DND-41 (cell line): Measurements from ENCODE around the gene RAD9A.

Experiments used
- ATAC-seq: fragments of 200-7000 bp; cut with Tn5 transposase; 3 replicates; pipeline ENCODE4 v1.9.1; 2021; ENCODE audit warnings: low read depth; ENCODE audit not compliant: insufficient read depth
- DNase-seq: peaks from one replicate; pipeline ENCODE4 v3.0.0-alpha.2; 2020
- H2AFZ ChIP-seq: 2 replicates; pipeline ENCODE4 v1.6.0; 2012; ENCODE audit warnings: low read depth, low read length
- H3K27ac ChIP-seq: 2 replicates; pipeline ENCODE4 v1.5.1; 2012; ENCODE audit warnings: low read length, inconsistent platforms
- H3K27me3 ChIP-seq: fragments of 200-600 bp; sonication (generic); 2 replicates; pipeline ENCODE4 v1.6.0; 2012; ENCODE audit warnings: low read length, mild to moderate bottlenecking, inconsistent platforms; ENCODE audit not compliant: insufficient read depth, poor library complexity
- H3K36me3 ChIP-seq: 2 replicates; pipeline ENCODE4 v1.5.1; 2012; ENCODE audit warnings: low read length, inconsistent platforms; ENCODE audit not compliant: insufficient read depth
- H3K4me1 ChIP-seq: 2 replicates; pipeline ENCODE4 v1.5.1; 2012; ENCODE audit warnings: mild to moderate bottlenecking, low read length; ENCODE audit not compliant: insufficient read depth
- H3K4me2 ChIP-seq: 2 replicates; pipeline ENCODE4 v1.6.0; 2012; ENCODE audit warnings: mild to moderate bottlenecking, moderate library complexity, low read length, inconsistent platforms; ENCODE audit not compliant: insufficient read depth
- H3K4me3 ChIP-seq, 2 experiments: fragments of 200-600 bp in 1 of 2; shearing (Covaris generic) in 1 of 2; 2 replicates each; pipeline ENCODE4 v1.5.1; 2012 to 2016; ENCODE audit warnings: inconsistent platforms in 2 of 2, low read length in 2 of 2, mild to moderate bottlenecking in 2 of 2, low read depth in 1 of 2, moderate library complexity in 1 of 2
- H3K79me2 ChIP-seq: 2 replicates; pipeline ENCODE4 v1.6.0; 2012; ENCODE audit warnings: low read length, inconsistent platforms; ENCODE audit not compliant: insufficient read depth
- H3K9ac ChIP-seq: 2 replicates; pipeline ENCODE4 v1.6.0; 2012; ENCODE audit warnings: low read depth, mild to moderate bottlenecking, inconsistent platforms, low read length, moderate library complexity
- H3K9me3 ChIP-seq: 2 replicates; pipeline ENCODE4 v1.5.1; 2012; ENCODE audit warnings: low read length, moderate library complexity, mild to moderate bottlenecking, inconsistent platforms; ENCODE audit not compliant: insufficient read depth, severe bottlenecking
- H4K20me1 ChIP-seq: 2 replicates; pipeline ENCODE4 v1.6.0; 2012; ENCODE audit warnings: low read length; ENCODE audit not compliant: insufficient read depth
- CTCF ChIP-seq: IDR thresholded peaks from 2 replicates; pipeline ENCODE4 v1.5.1; 2012; ENCODE audit warnings: borderline replicate concordance, low read length, moderate library complexity, mild to moderate bottlenecking; ENCODE audit not compliant: poor library complexity, severe bottlenecking; ENCODE audit errors: extremely low read depth
- EZH2 ChIP-seq: IDR thresholded peaks from 3 replicates; pipeline ENCODE4 v1.6.1; 2012; ENCODE audit warnings: borderline replicate concordance, low read depth, mild to moderate bottlenecking, moderate library complexity, low read length, inconsistent platforms; ENCODE audit not compliant: severe bottlenecking

Gene RAD9A

GRCh38 chr11:67387518-67387917, 4.3 kb upstream of the RAD9A start:
- no peak overlapping the region for H3K27ac ChIP-seq
- H3K4me2 ChIP-seq = no peak overlapping the region
- H3K4me3 ChIP-seq = no peak overlapping the region
- H3K9ac ChIP-seq = no peak overlapping the region
- H3K79me2 ChIP-seq = peaks cover 23% of the 10 kb centered on the region
- H3K36me3 ChIP-seq = no peaks in the 10 kb centered on the region
- H4K20me1 ChIP-seq = peaks cover 4% of the 10 kb centered on the region
- DNase-seq (no peak), ATAC-seq (no peak)
- H3K27me3 ChIP-seq = no peaks in the 10 kb centered on the region
- no peak overlapping the region for H2AFZ ChIP-seq
- TF ChIP-seq EZH2 (no peak), CTCF (no peak)
- H3K9me3 ChIP-seq = no peaks in the 10 kb centered on the region
- H3K4me1 ChIP-seq = peaks cover 20% of the 10 kb centered on the region

- peaks cover 40% of the 10 kb centered on the region for H3K79me2 ChIP-seq
- H4K20me1 ChIP-seq = peaks cover 18% of the 10 kb centered on the region
- H3K4me1 ChIP-seq = peaks cover 38% of the 10 kb centered on the region
- peak; percentile 32; the same call in 1 of the 3 replicates for ATAC-seq
- peak; percentile 49 for DNase-seq
- H3K36me3 ChIP-seq = peaks cover 14% of the 10 kb centered on the region
- no peak overlapping the region for H3K4me3 ChIP-seq
- no peak overlapping the region for H3K27ac ChIP-seq
- H3K27me3 ChIP-seq = no peaks in the 10 kb centered on the region
- no peak overlapping the region for H3K4me2 ChIP-seq
- H3K9me3 ChIP-seq = no peaks in the 10 kb centered on the region
- no peak overlapping the region for H3K9ac ChIP-seq
- no peak for TF ChIP-seq EZH2
- peak; percentile 70 for TF ChIP-seq CTCF
- no peak overlapping the region for H2AFZ ChIP-seq
These were observed 2.3 kb upstream of the RAD9A start for GRCh38 chr11:67389477-67389876.

- H3K27me3 ChIP-seq = no peaks in the 10 kb centered on the region
- DNase-seq = no peak
- ATAC-seq = no peak
- no peaks in the 10 kb centered on the region for H3K9me3 ChIP-seq
- peak overlapping the region; percentile 96 for H3K4me3 ChIP-seq
- peaks cover 25% of the 10 kb centered on the region for H4K20me1 ChIP-seq
- H2AFZ ChIP-seq = peak overlapping the region; percentile 90; the same call in 1 of the 2 replicates
- H3K27ac ChIP-seq = peak overlapping the region; percentile 89
- H3K4me1 ChIP-seq = peaks cover 44% of the 10 kb centered on the region
- H3K79me2 ChIP-seq = peaks cover 45% of the 10 kb centered on the region
- peak overlapping the region; percentile 97 for H3K9ac ChIP-seq
- peak overlapping the region; percentile 90 for H3K4me2 ChIP-seq
- H3K36me3 ChIP-seq = peaks cover 26% of the 10 kb centered on the region
- TF ChIP-seq EZH2 = no peak
- TF ChIP-seq CTCF = no peak
These were observed 861 bp upstream of the RAD9A start for GRCh38 chr11:67390947-67391303.

- no peak for TF ChIP-seq CTCF
- TF ChIP-seq EZH2 = no peak
- H3K79me2 ChIP-seq = peaks cover 58% of the 10 kb centered on the region
- DNase-seq (no peak), ATAC-seq (peak; percentile 6; the same call in 1 of the 3 replicates)
- H3K4me2 ChIP-seq = peak overlapping the region; percentile 90
- no peaks in the 10 kb centered on the region for H3K27me3 ChIP-seq
- peaks cover 40% of the 10 kb centered on the region for H3K36me3 ChIP-seq
- no peaks in the 10 kb centered on the region for H3K9me3 ChIP-seq
- H3K9ac ChIP-seq = peak overlapping the region; percentile 97
- peak overlapping the region; percentile 89 for H3K27ac ChIP-seq
- peak overlapping the region; percentile 96 for H3K4me3 ChIP-seq
- peaks cover 57% of the 10 kb centered on the region for H3K4me1 ChIP-seq
- peak overlapping the region; percentile 80 for H2AFZ ChIP-seq
- peaks cover 37% of the 10 kb centered on the region for H4K20me1 ChIP-seq
These were observed 463 bp downstream of the RAD9A start for GRCh38 chr11:67392183-67392715.
